CD4-positive, alpha-beta memory T cell (primary cell): ENCODE measurements around the gene ACTMAP. TPM values are rescaled to one million over a fixed set of nuclear protein-coding genes. Genes with fewer than 3 reads are reported as not detected.
A peak's percentile ranks its signal among the peaks of the same experiment; 100 is the strongest.

Source experiments
- CTCF ChIA-PET: fragments of 350-600 bp; sonication (Branson Sonifier 250); formaldehyde crosslinking; loops from one replicate; lab custom pipeline; 2021; ENCODE audit warnings: inconsistent platforms; ENCODE audit not compliant: partially characterized antibody; lab: Charles Lee
- POLR2A ChIA-PET: fragments of 350-600 bp; sonication (Branson Sonifier 250); formaldehyde crosslinking; loops from one replicate; lab custom pipeline; 2021; ENCODE audit not compliant: partially characterized antibody; lab: Charles Lee
- DNase-seq, 5 donors: peaks; one replicate each; pipeline versions ENCODE4 v3.0.0 to v3.0.0-alpha.2; 2020 to 2022; ENCODE audit warnings: mixed read lengths in 1 of 5
- H3K27ac ChIP-seq: one replicate; pipeline ENCODE4 v1.7.0; 2013; ENCODE audit warnings: low read depth, low read length
- H3K27me3 ChIP-seq: 2 replicates; pipeline ENCODE4 v1.7.0; 2013; ENCODE audit warnings: mild to moderate bottlenecking, low read length, moderate library complexity; ENCODE audit not compliant: insufficient read depth
- H3K36me3 ChIP-seq: 2 replicates; pipeline ENCODE4 v1.7.0; 2013; ENCODE audit warnings: mild to moderate bottlenecking, low read length, moderate library complexity; ENCODE audit not compliant: insufficient read depth
- H3K4me1 ChIP-seq: 2 replicates; pipeline ENCODE4 v1.7.0; 2013; ENCODE audit warnings: mild to moderate bottlenecking, low read length, moderate library complexity; ENCODE audit not compliant: insufficient read depth
- H3K4me3 ChIP-seq, 2 donors: one replicate each; pipeline ENCODE4 v1.7.0; 2013; ENCODE audit warnings: low read length in 2 of 2, mild to moderate bottlenecking in 1 of 2
- H3K9me3 ChIP-seq, 2 donors: one replicate each; pipeline ENCODE4 v1.7.0; 2013; ENCODE audit warnings: low read length in 2 of 2, control low read depth in 1 of 2; ENCODE audit not compliant: control insufficient read depth in 1 of 2
- H3K27ac Mint-ChIP-seq, 7 donors: one replicate each; pipeline ENCODE4 v1.8.0; 2020 to 2021; ENCODE audit warnings: mixed read lengths in 7 of 7, mild to moderate bottlenecking in 6 of 7, inconsistent platforms in 3 of 7, moderate library complexity in 3 of 7
- H3K27me3 Mint-ChIP-seq, 2 donors: one replicate each; pipeline ENCODE4 v1.8.0; 2020 to 2021; ENCODE audit warnings: mixed read lengths in 2 of 2
- H3K36me3 Mint-ChIP-seq, 2 donors: one replicate each; pipeline ENCODE4 v1.8.0; 2020 to 2021; ENCODE audit warnings: mixed read lengths in 2 of 2, inconsistent platforms in 1 of 2, mild to moderate bottlenecking in 1 of 2
- H3K4me1 Mint-ChIP-seq, 4 donors: one replicate each; pipeline ENCODE4 v1.8.0; 2020 to 2021; ENCODE audit warnings: mixed read lengths in 4 of 4, mild to moderate bottlenecking in 1 of 4
- H3K4me3 Mint-ChIP-seq, 8 donors: one replicate each; pipeline ENCODE4 v1.8.0; 2020 to 2021; ENCODE audit warnings: mixed read lengths in 8 of 8, mild to moderate bottlenecking in 7 of 8, moderate library complexity in 6 of 8, inconsistent platforms in 3 of 8
- H3K9me3 Mint-ChIP-seq, 8 donors: one replicate each; pipeline ENCODE4 v1.8.0; 2020 to 2021; ENCODE audit warnings: mixed read lengths in 8 of 8, mild to moderate bottlenecking in 5 of 8, inconsistent platforms in 3 of 8, moderate library complexity in 1 of 8
- intact Hi-C: fragments of 100-400 bp; cut with micrococcal nuclease; formaldehyde crosslinking; loops from one replicate; pipeline ENCODE4 v1.15.1; 2023
- polyA plus RNA-seq, 2 donors: library from polyadenylated mRNA; unstranded; fragments of 300-500 nt; fragmentation: Illumina TruSeq; gene quantifications; one replicate each; pipeline ENCODE4 v1.2.3, GENCODE V29; 2021
- total RNA-seq, 2 experiments: library from RNA; stranded (reverse); gene quantifications; one replicate each; pipeline ENCODE4 v1.2.3, GENCODE V29; 2021

The ACTMAP gene
- total and polyA plus RNA-seq, 4 experiments from 2014 or later = 0.26 to 5.5 (median 4.0) TPM

- H3K36me3 ChIP-seq = peaks cover 38% of the 10 kb centered on the region
- DNase-seq = no peak
- peak overlapping the region in 1 of 2 donors; percentile 28 for H3K4me3 ChIP-seq
- H3K4me1 Mint-ChIP-seq = peaks cover 32 to 74% (median 49%) of the 10 kb centered on the region in 4 donors
- peaks cover 53% of the 10 kb centered on the region for H3K4me1 ChIP-seq
- peaks cover 0 to 2% (median 0%) of the 10 kb centered on the region in 8 donors for H3K9me3 Mint-ChIP-seq
- H3K27me3 ChIP-seq = no peaks in the 10 kb centered on the region
- CTCF ChIA-PET = interaction anchor here (0.8 to 3.2 kb wide), 6 partner anchors 11 to 64 kb away, joined by 3 to 14 read pairs (median 7); partner anchors contain the start of gene RAB4B
- H3K4me3 Mint-ChIP-seq = peak overlapping the region; percentile 68 to 94 (median 81)
- POLR2A ChIA-PET = interaction anchor here (1.2 to 9.9 kb wide), 5 partner anchors 12 to 50 kb away, joined by 3 to 142 read pairs (median 19); partner anchors contain the start of genes COQ8B, EGLN2 and RAB4B
- peak overlapping the region; percentile 54 for H3K27ac ChIP-seq
- H3K36me3 Mint-ChIP-seq = peaks cover 31 to 63% of the 10 kb centered on the region in 2 donors
- H3K27me3 Mint-ChIP-seq = no peaks in the 10 kb centered on the region
- H3K27ac Mint-ChIP-seq = peak overlapping the region; percentile 65 to 93 (median 83)
- intact Hi-C loops = no loop called here
- H3K9me3 ChIP-seq = no peaks in the 10 kb centered on the region
Observed at GRCh38 chr19:40755248-40755624, 5.0 kb upstream of the ACTMAP start.

DNA sequence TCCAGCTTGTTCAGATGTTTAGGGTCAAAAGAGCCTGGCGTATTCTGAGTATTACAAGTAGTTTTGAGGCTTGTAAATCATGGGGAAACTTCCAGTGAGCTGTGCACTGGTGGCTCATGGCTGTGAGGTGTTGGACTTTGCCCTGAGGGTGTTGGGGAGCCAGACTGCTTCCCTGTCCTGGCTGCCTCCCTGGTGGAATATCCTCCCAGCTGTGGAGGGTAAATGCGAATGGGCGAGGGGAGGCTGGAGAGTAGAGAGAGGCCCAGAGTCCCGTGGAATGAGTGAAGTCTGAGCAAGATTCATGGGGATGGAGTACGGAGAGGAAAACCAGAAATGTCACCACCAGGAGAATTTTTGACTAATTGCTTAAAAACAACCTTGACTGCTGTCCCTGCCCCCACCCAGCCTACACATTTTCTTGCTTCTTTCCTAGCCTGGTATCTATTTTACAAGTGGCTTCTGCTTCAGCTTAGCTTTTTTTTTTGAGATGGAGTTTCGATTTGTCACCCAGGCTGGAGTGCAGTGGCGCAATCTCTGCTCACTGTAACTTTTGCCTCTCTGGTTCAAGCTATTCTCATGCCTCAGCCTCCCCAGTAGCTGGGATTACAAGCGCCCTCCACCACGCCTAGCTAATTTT lies 4.5 kb upstream of the ACTMAP start:
- H3K4me3 Mint-ChIP-seq = peak overlapping the region; percentile 68 to 94 (median 84)
- Histone ChIP-seq H3K4me3 (peak overlapping the region; percentile 28 to 68), H3K27me3 (no peaks in the 10 kb centered on the region), H3K9me3 (no peaks in the 10 kb centered on the region), H3K27ac (peak overlapping the region; percentile 54), H3K36me3 (peaks cover 32% of the 10 kb centered on the region), H3K4me1 (peaks cover 57% of the 10 kb centered on the region)
- H3K27me3 Mint-ChIP-seq = no peaks in the 10 kb centered on the region
- peak in 2 of 5 donors; percentile 18 to 23 for DNase-seq
- POLR2A ChIA-PET = interaction anchor here (1.1 to 9.9 kb wide), 7 partner anchors 12 to 92 kb away, joined by 3 to 142 read pairs (median 13); partner anchors contain the start of genes COQ8B, EGLN2 and RAB4B
- CTCF ChIA-PET = interaction anchor here (0.8 to 3.2 kb wide), 6 partner anchors 10 to 65 kb away, joined by 3 to 14 read pairs (median 7); partner anchors contain the start of gene RAB4B
- peak overlapping the region; percentile 82 to 93 (median 86) for H3K27ac Mint-ChIP-seq
- peaks cover 27 to 58% of the 10 kb centered on the region in 2 donors for H3K36me3 Mint-ChIP-seq
- peaks cover 0 to 2% (median 0%) of the 10 kb centered on the region in 8 donors for H3K9me3 Mint-ChIP-seq
- H3K4me1 Mint-ChIP-seq = peaks cover 37 to 77% (median 52%) of the 10 kb centered on the region in 4 donors
- intact Hi-C loops = loop anchor here (5.0 kb wide), 1 partner anchor 312 kb away; the partner anchor contains the start of gene SERTAD3

DNA sequence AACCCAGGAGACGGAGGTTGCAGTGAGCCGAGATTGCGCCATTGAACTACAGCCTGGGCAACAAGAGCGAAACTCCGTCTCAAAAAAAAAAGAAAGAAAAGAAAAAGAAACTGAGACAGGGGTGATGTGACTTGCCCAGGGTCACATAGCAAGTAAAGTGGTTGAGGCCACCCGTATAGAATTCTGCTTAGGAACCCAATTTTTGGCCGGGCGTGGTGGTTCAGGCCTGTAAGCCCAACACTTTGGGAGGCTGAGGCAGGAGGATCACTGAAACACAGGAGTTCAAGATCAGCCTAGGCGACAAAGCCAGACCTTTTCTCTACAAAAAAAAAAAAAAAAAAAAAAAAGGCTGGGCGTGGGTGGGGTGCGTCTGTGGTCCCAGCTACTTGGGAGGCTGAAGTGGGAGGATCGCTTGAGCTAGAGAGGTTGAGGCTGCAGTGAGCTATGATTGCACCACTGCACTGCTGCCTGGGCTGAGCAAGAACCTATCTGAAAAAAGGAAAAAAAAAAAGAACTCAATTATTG lies 2.0 kb upstream of the ACTMAP start:
- Histone ChIP-seq H3K27ac (peak overlapping the region; percentile 86), H3K4me1 (peaks cover 63% of the 10 kb centered on the region), H3K27me3 (no peaks in the 10 kb centered on the region), H3K4me3 (peak overlapping the region; percentile 81 to 98), H3K36me3 (peaks cover 13% of the 10 kb centered on the region), H3K9me3 (no peaks in the 10 kb centered on the region)
- ChIA-PET CTCF (interaction anchor here (0.7 to 2.4 kb wide), 11 partner anchors 14 to 510 kb away, joined by 3 to 14 read pairs (median 3); partner anchors contain the start of genes NUMBL and RAB4B), POLR2A (interaction anchor here (0.6 to 9.9 kb wide), 15 partner anchors 8 to 981 kb away, joined by 3 to 142 read pairs (median 3); partner anchors contain the start of genes COQ8B, EGLN2, ITPKC and MIA)
- H3K4me1 Mint-ChIP-seq = peaks cover 35 to 70% (median 48%) of the 10 kb centered on the region in 4 donors
- no peaks in the 10 kb centered on the region for H3K27me3 Mint-ChIP-seq
- H3K4me3 Mint-ChIP-seq = peak overlapping the region; percentile 95 to 100 (median 98)
- H3K9me3 Mint-ChIP-seq = peaks cover 0 to 2% (median 0%) of the 10 kb centered on the region in 8 donors
- peak in 1 of 5 donors; percentile 22 for DNase-seq
- intact Hi-C loops = loop anchor here (5.0 kb wide), 1 partner anchor 310 kb away; the partner anchor contains the start of gene SERTAD3
- H3K36me3 Mint-ChIP-seq = peaks cover 18 to 45% of the 10 kb centered on the region in 2 donors
- peak overlapping the region; percentile 89 to 99 (median 99) for H3K27ac Mint-ChIP-seq

DNA sequence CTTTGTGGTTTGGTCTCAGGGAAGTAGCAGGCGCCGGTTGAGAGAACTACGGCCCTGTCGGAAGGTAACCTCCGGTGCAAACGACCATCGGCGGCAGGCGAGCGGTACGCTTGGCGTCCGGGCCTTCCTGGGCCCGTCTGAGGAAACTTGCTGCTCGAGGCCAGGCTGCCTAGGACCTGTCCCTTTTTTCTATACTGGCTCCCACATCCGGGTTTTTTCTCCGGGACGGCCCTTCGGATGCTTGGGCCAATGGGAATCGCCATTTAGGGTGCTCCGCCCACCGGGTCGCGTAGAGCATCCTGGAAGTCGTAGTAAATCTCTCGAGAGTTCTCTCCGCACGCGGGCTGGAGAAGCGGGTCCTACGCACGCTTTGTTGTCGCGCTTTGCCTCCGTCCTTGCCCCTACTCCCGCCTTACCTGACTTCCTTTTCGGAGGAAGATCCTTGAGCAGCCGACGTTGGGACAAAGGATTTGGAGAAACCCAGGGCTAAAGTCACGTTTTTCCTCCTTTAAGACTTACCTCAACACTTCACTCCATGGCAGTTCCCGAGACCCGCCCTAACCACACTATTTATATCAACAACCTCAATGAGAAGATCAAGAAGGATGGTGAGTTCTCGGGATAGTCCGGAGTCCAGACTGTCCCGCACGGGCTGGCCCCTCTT lies 729 bp upstream of the ACTMAP start, which contains the start of gene SNRPA:
Gene SNRPA, plus strand, starts transcription at position 330 of the 664 bp plus-strand sequence. Its CDS starts 206 bp downstream, at position 536.
- H3K4me3 Mint-ChIP-seq = peak within 1 kb of the TSS; percentile 95 to 100 (median 98)
- ChIA-PET POLR2A (interaction anchor here (0.7 to 9.9 kb wide), 25 partner anchors 9 to 1343 kb away, joined by 3 to 142 read pairs (median 4); partner anchors contain the start of genes B9D2, COQ8B, EGLN2 and HNRNPUL1), CTCF (interaction anchor here (0.8 to 2.5 kb wide), 9 partner anchors 27 to 116 kb away, joined by 3 to 14 read pairs (median 6); partner anchors contain the start of genes EGLN2 and RAB4B)

DNA sequence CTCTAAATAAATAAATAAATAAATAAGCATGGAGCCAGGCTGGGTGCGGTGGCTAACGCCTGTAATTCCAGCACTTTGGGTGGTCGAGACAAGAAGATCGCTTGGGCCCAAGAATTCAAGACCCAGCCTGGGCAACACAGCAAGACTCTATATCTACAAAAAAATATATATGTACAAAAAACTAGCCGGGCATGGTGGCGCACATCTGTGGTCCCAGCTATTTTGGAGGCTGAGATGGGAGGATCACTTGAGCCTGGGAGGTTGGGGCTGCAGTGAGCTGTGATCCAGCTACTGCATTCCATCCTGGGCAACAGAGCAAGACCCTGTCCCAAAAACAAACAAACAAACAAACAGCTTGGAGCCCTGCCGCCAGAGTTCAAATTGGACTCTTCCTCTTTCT lies 2.7 kb downstream of the ACTMAP start:
- no peaks in the 10 kb centered on the region for H3K36me3 ChIP-seq
- no peaks in the 10 kb centered on the region for H3K27me3 ChIP-seq
- POLR2A ChIA-PET = interaction anchor here (0.6 to 1.1 kb wide), 3 partner anchors 30 to 33 kb away, joined by 3 to 5 read pairs (median 3); partner anchors contain the start of gene RAB4B
- Mint-ChIP-seq H3K27me3 (no peaks in the 10 kb centered on the region), H3K9me3 (peaks cover 0 to 2% (median 0%) of the 10 kb centered on the region in 8 donors), H3K36me3 (peaks cover 0 to 17% of the 10 kb centered on the region in 2 donors), H3K4me1 (peaks cover 9 to 32% (median 16%) of the 10 kb centered on the region in 4 donors), H3K27ac (no peak overlapping the region), H3K4me3 (no peak overlapping the region)
- intact Hi-C loops = no loop called here
- H3K9me3 ChIP-seq = no peaks in the 10 kb centered on the region
- no peak overlapping the region for H3K27ac ChIP-seq
- H3K4me3 ChIP-seq = no peak overlapping the region
- CTCF ChIA-PET = interaction anchor here (1.2 kb wide), 1 partner anchor 442 kb away, joined by 4 read pairs; no protein-coding TSS in a partner anchor
- peaks cover 21% of the 10 kb centered on the region for H3K4me1 ChIP-seq
- DNase-seq = no peak

More for the DNA sequence above, 729 bp upstream of the ACTMAP start, which contains the start of gene SNRPA:
- H3K4me1 Mint-ChIP-seq = peaks cover 28 to 57% (median 38%) of the 10 kb centered on the region in 4 donors
- no peaks in the 10 kb centered on the region for H3K27me3 ChIP-seq
- H3K36me3 ChIP-seq = peaks cover 6% of the 10 kb centered on the region
- H3K9me3 ChIP-seq = no peaks in the 10 kb centered on the region
- H3K4me3 ChIP-seq = peak within 1 kb of the TSS; percentile 81 to 98
- H3K36me3 Mint-ChIP-seq = peaks cover 12 to 34% of the 10 kb centered on the region in 2 donors
- DNase-seq = peak in 4 of 5 donors; percentile 98
- intact Hi-C loops = loop anchor here (1.0 to 5.0 kb wide), 8 partner anchors 27 to 309 kb away; partner anchors contain the start of genes NUMBL, RAB4B and SERTAD3
- H3K27ac Mint-ChIP-seq = peak within 1 kb of the TSS; percentile 89 to 99 (median 99)
- H3K9me3 Mint-ChIP-seq = peaks cover 0 to 2% (median 0%) of the 10 kb centered on the region in 8 donors
- peak within 1 kb of the TSS; percentile 86 for H3K27ac ChIP-seq
- no peaks in the 10 kb centered on the region for H3K27me3 Mint-ChIP-seq
- H3K4me1 ChIP-seq = peaks cover 50% of the 10 kb centered on the region

DNA sequence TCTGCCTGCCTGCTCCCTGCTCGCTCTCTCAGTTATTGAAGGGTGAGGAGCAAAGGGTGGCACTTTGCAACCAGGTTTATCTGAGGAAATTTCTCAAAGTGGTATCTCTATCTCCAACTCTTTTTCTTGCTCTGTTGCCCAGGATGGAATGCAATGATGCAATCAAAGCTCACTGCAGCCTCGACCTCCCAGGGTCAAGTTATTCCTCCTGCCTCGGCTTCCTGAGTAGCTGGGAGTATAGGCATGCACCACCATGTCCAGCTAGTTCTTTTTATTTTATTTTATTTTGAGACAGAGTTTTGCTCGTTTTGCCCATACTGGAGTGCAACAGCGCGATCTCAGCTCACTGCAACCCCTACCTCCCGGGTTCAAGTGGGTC lies 4.9 kb downstream of the ACTMAP start:
- intact Hi-C loops = no loop called here

More for the DNA sequence above, 4.9 kb downstream of the ACTMAP start:
- peaks cover 0 to 1% (median 0%) of the 10 kb centered on the region in 8 donors for H3K9me3 Mint-ChIP-seq
- H3K9me3 ChIP-seq = no peaks in the 10 kb centered on the region
- H3K4me3 ChIP-seq = no peak overlapping the region
- H3K27ac ChIP-seq = no peak overlapping the region
- H3K4me1 ChIP-seq = peaks cover 11% of the 10 kb centered on the region
- H3K4me3 Mint-ChIP-seq = no peak overlapping the region
- peaks cover 0 to 2% of the 10 kb centered on the region in 2 donors for H3K36me3 Mint-ChIP-seq
- H3K4me1 Mint-ChIP-seq = peaks cover 8 to 11% (median 10%) of the 10 kb centered on the region in 4 donors
- H3K27me3 Mint-ChIP-seq = no peaks in the 10 kb centered on the region
- no peak overlapping the region for H3K27ac Mint-ChIP-seq
- CTCF ChIA-PET = no interaction called here
- no peak for DNase-seq
- H3K27me3 ChIP-seq = no peaks in the 10 kb centered on the region
- POLR2A ChIA-PET = interaction anchor here (1.5 to 2.2 kb wide), 2 partner anchors 62 to 82 kb away, joined by 4 to 6 read pairs; no protein-coding TSS in a partner anchor
- no peaks in the 10 kb centered on the region for H3K36me3 ChIP-seq
